ENCODE data around the gene ACTR2.
A peak's percentile ranks its signal among the peaks of the same experiment; 100 is the strongest.

Gene ACTR2

GRCh38 chr2:65294701-65295100 is 67.1 kb downstream of the ACTR2 start:
- no peak overlapping the region for H2BK120ac ChIP-seq (ENCODE audit: low read depth, low read length)
- H3K4me3 ChIP-seq (ENCODE audit: low read length in 2 of 2): no peak overlapping the region
- H4K8ac ChIP-seq (ENCODE audit: low read depth, low read length): no peak overlapping the region
- no peak overlapping the region for H2BK15ac ChIP-seq (ENCODE audit: low read length)
- no peak overlapping the region for H2BK12ac ChIP-seq (ENCODE audit: low read length)
- no peaks in the 10 kb centered on the region for H3K79me1 ChIP-seq (ENCODE audit: low read depth, low read length)
- no peaks in the 10 kb centered on the region for H3K36me3 ChIP-seq (replicated peaks in 1 of 2; ENCODE audit: control insufficient read depth in 2 of 2, insufficient read depth in 2 of 2, low read length in 2 of 2)
- H3K27ac ChIP-seq (replicated peaks; ENCODE audit: low read length): no peak overlapping the region
- H3K9ac ChIP-seq (ENCODE audit: low read depth, low read length, poor library complexity): no peak overlapping the region
- H3K18ac ChIP-seq (ENCODE audit: low read length): no peak overlapping the region
- H2AK5ac ChIP-seq (ENCODE audit: low read depth, low read length): no peak overlapping the region
- H2BK5ac ChIP-seq (ENCODE audit: low read length): no peak overlapping the region
- no peaks in the 10 kb centered on the region for H3K9me3 ChIP-seq (replicated peaks in 1 of 2; ENCODE audit: control insufficient read depth in 2 of 2, insufficient read depth in 1 of 2, low read depth in 1 of 2, low read length in 2 of 2)
- H3K4me1 ChIP-seq (ENCODE audit: control insufficient read depth in 2 of 2, insufficient read depth in 1 of 2, low read depth in 1 of 2, low read length in 2 of 2): peaks cover 17 to 25% of the 10 kb centered on the region in 2 donors
- H4K91ac ChIP-seq (ENCODE audit: low read depth, low read length, poor library complexity): no peak overlapping the region
- peak overlapping the region; percentile 50 for H2AFZ ChIP-seq (ENCODE audit: low read length)
- no peaks in the 10 kb centered on the region for H3K27me3 ChIP-seq (ENCODE audit: control insufficient read depth in 3 of 3, insufficient read depth in 3 of 3, low read depth in 1 of 3, low read length in 3 of 3)
- no CpG with 5 or more reads among the region's 6 CpGs for WGBS, 2 donors (ENCODE audit: extremely low coverage in 2 of 2, insufficient read length in 2 of 2, insufficient replicate concordance in 1 of 2)
- H3K23ac ChIP-seq (ENCODE audit: low read depth, low read length, poor library complexity): no peak overlapping the region
- no peak overlapping the region for H3K14ac ChIP-seq (ENCODE audit: low read length)
- no peak overlapping the region for H3K4me2 ChIP-seq (ENCODE audit: insufficient read depth, low read length, poor library complexity, severe bottlenecking)
- DNase-seq (ENCODE audit: low spot score): no peak
- no peak overlapping the region for H3K4ac ChIP-seq (ENCODE audit: low read length)

GRCh38 chr2:65296971-65297370 is 69.3 kb downstream of the ACTR2 start:
- Histone ChIP-seq H3K4me1 (ENCODE audit: control insufficient read depth in 2 of 2, insufficient read depth in 1 of 2, low read depth in 1 of 2, low read length in 2 of 2) (peaks cover 28 to 41% of the 10 kb centered on the region in 2 donors), H3K23ac (ENCODE audit: low read depth, low read length, poor library complexity) (no peak overlapping the region)
- WGBS, 2 donors (ENCODE audit: extremely low coverage in 2 of 2, insufficient read length in 2 of 2, insufficient replicate concordance in 1 of 2): no CpG with 5 or more reads among the region's 7 CpGs

GRCh38 chr2:65297544-65297943 is 69.9 kb downstream of the ACTR2 start:
- Histone ChIP-seq H4K91ac (ENCODE audit: low read depth, low read length, poor library complexity) (no peak overlapping the region), H3K27me3 (ENCODE audit: control insufficient read depth in 3 of 3, insufficient read depth in 3 of 3, low read depth in 1 of 3, low read length in 3 of 3) (no peaks in the 10 kb centered on the region), H2AFZ (ENCODE audit: low read length) (no peak overlapping the region), H3K18ac (ENCODE audit: low read length) (no peak overlapping the region), H2BK5ac (ENCODE audit: low read length) (no peak overlapping the region), H3K4me2 (ENCODE audit: insufficient read depth, low read length, poor library complexity, severe bottlenecking) (no peak overlapping the region), H2AK5ac (ENCODE audit: low read depth, low read length) (no peak overlapping the region), H3K4ac (ENCODE audit: low read length) (no peak overlapping the region), H3K36me3 (replicated peaks in 1 of 2; ENCODE audit: control insufficient read depth in 2 of 2, insufficient read depth in 2 of 2, low read length in 2 of 2) (no peaks in the 10 kb centered on the region), H2BK12ac (ENCODE audit: low read length) (no peak overlapping the region), H4K8ac (ENCODE audit: low read depth, low read length) (no peak overlapping the region), H2BK120ac (ENCODE audit: low read depth, low read length) (no peak overlapping the region), H2BK15ac (ENCODE audit: low read length) (no peak overlapping the region), H3K4me3 (ENCODE audit: low read length in 2 of 2) (peak overlapping the region in 1 of 2 donors; percentile 5), H3K9ac (ENCODE audit: low read depth, low read length, poor library complexity) (no peak overlapping the region), H3K79me1 (ENCODE audit: low read depth, low read length) (no peaks in the 10 kb centered on the region), H3K27ac (replicated peaks; ENCODE audit: low read length) (no peak overlapping the region), H3K23ac (ENCODE audit: low read depth, low read length, poor library complexity) (no peak overlapping the region), H3K4me1 (ENCODE audit: control insufficient read depth in 2 of 2, insufficient read depth in 1 of 2, low read depth in 1 of 2, low read length in 2 of 2) (peaks cover 28 to 45% of the 10 kb centered on the region in 2 donors), H3K9me3 (replicated peaks in 1 of 2; ENCODE audit: control insufficient read depth in 2 of 2, insufficient read depth in 1 of 2, low read depth in 1 of 2, low read length in 2 of 2) (no peaks in the 10 kb centered on the region), H3K14ac (ENCODE audit: low read length) (no peak overlapping the region)
- DNase-seq (ENCODE audit: low spot score): no peak
- no CpG with 5 or more reads among the region's 9 CpGs for WGBS, 2 donors (ENCODE audit: extremely low coverage in 2 of 2, insufficient read length in 2 of 2, insufficient replicate concordance in 1 of 2)

More at GRCh38 chr2:65296971-65297370, 69.3 kb downstream of the ACTR2 start:
- DNase-seq (ENCODE audit: low spot score): no peak
- Histone ChIP-seq H3K9ac (ENCODE audit: low read depth, low read length, poor library complexity) (no peak overlapping the region), H4K8ac (ENCODE audit: low read depth, low read length) (no peak overlapping the region), H3K18ac (ENCODE audit: low read length) (no peak overlapping the region), H3K27ac (replicated peaks; ENCODE audit: low read length) (no peak overlapping the region), H3K4ac (ENCODE audit: low read length) (no peak overlapping the region), H3K9me3 (replicated peaks in 1 of 2; ENCODE audit: control insufficient read depth in 2 of 2, insufficient read depth in 1 of 2, low read depth in 1 of 2, low read length in 2 of 2) (no peaks in the 10 kb centered on the region), H3K36me3 (replicated peaks in 1 of 2; ENCODE audit: control insufficient read depth in 2 of 2, insufficient read depth in 2 of 2, low read length in 2 of 2) (no peaks in the 10 kb centered on the region), H2AFZ (ENCODE audit: low read length) (no peak overlapping the region), H2BK12ac (ENCODE audit: low read length) (no peak overlapping the region), H2BK120ac (ENCODE audit: low read depth, low read length) (no peak overlapping the region), H2BK15ac (ENCODE audit: low read length) (no peak overlapping the region), H3K14ac (ENCODE audit: low read length) (no peak overlapping the region), H2AK5ac (ENCODE audit: low read depth, low read length) (no peak overlapping the region), H3K4me3 (ENCODE audit: low read length in 2 of 2) (no peak overlapping the region), H2BK5ac (ENCODE audit: low read length) (no peak overlapping the region), H3K79me1 (ENCODE audit: low read depth, low read length) (no peaks in the 10 kb centered on the region), H4K91ac (ENCODE audit: low read depth, low read length, poor library complexity) (no peak overlapping the region), H3K27me3 (ENCODE audit: control insufficient read depth in 3 of 3, insufficient read depth in 3 of 3, low read depth in 1 of 3, low read length in 3 of 3) (no peaks in the 10 kb centered on the region), H3K4me2 (ENCODE audit: insufficient read depth, low read length, poor library complexity, severe bottlenecking) (no peak overlapping the region)

- no peak overlapping the region for H3K18ac ChIP-seq (ENCODE audit: low read length)
- H2AK5ac ChIP-seq (ENCODE audit: low read depth, low read length): no peak overlapping the region
- peak overlapping the region in 1 of 2 donors; percentile 5 for H3K4me3 ChIP-seq (ENCODE audit: low read length in 2 of 2)
- peaks cover 25 to 41% of the 10 kb centered on the region in 2 donors for H3K4me1 ChIP-seq (ENCODE audit: control insufficient read depth in 2 of 2, insufficient read depth in 1 of 2, low read depth in 1 of 2, low read length in 2 of 2)
- no peak overlapping the region for H2BK12ac ChIP-seq (ENCODE audit: low read length)
- no peak overlapping the region for H3K4ac ChIP-seq (ENCODE audit: low read length)
- H3K27me3 ChIP-seq (ENCODE audit: control insufficient read depth in 3 of 3, insufficient read depth in 3 of 3, low read depth in 1 of 3, low read length in 3 of 3): no peaks in the 10 kb centered on the region
- no peak overlapping the region for H2BK5ac ChIP-seq (ENCODE audit: low read length)
- H3K9me3 ChIP-seq (replicated peaks in 1 of 2; ENCODE audit: control insufficient read depth in 2 of 2, insufficient read depth in 1 of 2, low read depth in 1 of 2, low read length in 2 of 2): no peaks in the 10 kb centered on the region
- H3K14ac ChIP-seq (ENCODE audit: low read length): no peak overlapping the region
- H3K27ac ChIP-seq (replicated peaks; ENCODE audit: low read length): no peak overlapping the region
- DNase-seq (ENCODE audit: low spot score): no peak
- H3K36me3 ChIP-seq (replicated peaks in 1 of 2; ENCODE audit: control insufficient read depth in 2 of 2, insufficient read depth in 2 of 2, low read length in 2 of 2): no peaks in the 10 kb centered on the region
- H3K79me1 ChIP-seq (ENCODE audit: low read depth, low read length): no peaks in the 10 kb centered on the region
- no CpG with 5 or more reads among the region's 5 CpGs for WGBS, 2 donors (ENCODE audit: extremely low coverage in 2 of 2, insufficient read length in 2 of 2, insufficient replicate concordance in 1 of 2)
- H3K4me2 ChIP-seq (ENCODE audit: insufficient read depth, low read length, poor library complexity, severe bottlenecking): no peak overlapping the region
- H4K91ac ChIP-seq (ENCODE audit: low read depth, low read length, poor library complexity): no peak overlapping the region
- no peak overlapping the region for H3K9ac ChIP-seq (ENCODE audit: low read depth, low read length, poor library complexity)
- H2BK15ac ChIP-seq (ENCODE audit: low read length): no peak overlapping the region
- H4K8ac ChIP-seq (ENCODE audit: low read depth, low read length): no peak overlapping the region
- no peak overlapping the region for H3K23ac ChIP-seq (ENCODE audit: low read depth, low read length, poor library complexity)
- no peak overlapping the region for H2AFZ ChIP-seq (ENCODE audit: low read length)
- H2BK120ac ChIP-seq (ENCODE audit: low read depth, low read length): no peak overlapping the region
Observed at GRCh38 chr2:65298089-65298488, 70.5 kb downstream of the ACTR2 start.
